CD4-positive, alpha-beta T cell treated with Interleukin-4 for 4 hours (primary cell): ENCODE data around the gene LRRC3.

ENCODE experiments used
- DNase-seq: peaks from one replicate; pipeline ENCODE4 v3.0.0-alpha.2; 2020

The LRRC3 gene

DNA sequence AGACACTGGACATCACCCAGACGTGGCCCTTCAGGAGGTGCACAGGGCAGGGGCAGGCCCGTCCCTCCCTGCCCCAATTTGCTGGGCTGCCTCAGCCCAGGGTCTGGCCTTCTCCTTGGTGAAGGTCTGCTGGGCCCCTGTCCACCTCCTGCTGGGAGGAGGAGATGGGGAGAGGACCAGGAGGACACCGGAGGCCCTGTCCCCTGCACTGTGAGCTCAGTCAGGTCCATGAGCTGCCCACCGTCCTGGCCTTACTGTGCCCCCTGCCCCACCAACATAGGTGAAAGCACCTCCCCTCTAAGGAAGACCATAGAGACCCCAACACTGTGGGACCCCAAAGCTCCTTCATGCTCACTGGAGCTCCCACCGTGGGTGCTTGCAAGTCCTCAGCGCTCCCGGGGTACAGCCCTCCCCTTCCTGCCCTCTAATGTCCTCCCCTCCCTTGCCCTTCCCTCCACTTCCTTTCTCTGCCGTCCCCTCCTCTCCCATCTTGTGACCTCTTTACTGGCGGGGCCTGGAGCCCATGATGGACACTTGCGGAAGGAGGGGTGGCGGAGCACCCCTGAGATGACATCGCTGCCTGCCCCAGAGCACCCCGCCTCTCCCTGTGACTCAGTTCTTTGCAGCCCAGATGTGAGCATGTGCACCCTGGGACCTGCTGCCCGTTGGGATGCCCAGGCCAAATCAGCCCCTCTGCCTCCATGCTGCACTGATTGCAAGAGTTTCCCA is 4.6 kb downstream of the LRRC3 start:
- DNase-seq = no peak

DNA sequence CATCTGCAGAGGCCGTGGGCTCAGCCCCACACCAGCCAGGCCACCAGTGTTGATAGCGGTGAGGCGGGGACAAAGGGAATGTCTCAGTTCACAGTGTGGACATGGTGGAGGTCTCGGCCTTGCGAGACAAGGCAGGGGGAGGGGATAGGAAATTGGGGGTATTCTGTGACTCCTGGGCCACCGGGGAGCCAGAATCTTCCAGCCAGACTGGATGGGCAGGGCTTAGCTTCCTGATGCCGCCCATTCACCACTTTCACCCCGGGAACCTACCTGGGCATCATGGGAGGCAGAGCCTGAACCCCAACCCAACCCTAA is 5.1 kb downstream of the LRRC3 start:
- DNase-seq = no peak

DNA sequence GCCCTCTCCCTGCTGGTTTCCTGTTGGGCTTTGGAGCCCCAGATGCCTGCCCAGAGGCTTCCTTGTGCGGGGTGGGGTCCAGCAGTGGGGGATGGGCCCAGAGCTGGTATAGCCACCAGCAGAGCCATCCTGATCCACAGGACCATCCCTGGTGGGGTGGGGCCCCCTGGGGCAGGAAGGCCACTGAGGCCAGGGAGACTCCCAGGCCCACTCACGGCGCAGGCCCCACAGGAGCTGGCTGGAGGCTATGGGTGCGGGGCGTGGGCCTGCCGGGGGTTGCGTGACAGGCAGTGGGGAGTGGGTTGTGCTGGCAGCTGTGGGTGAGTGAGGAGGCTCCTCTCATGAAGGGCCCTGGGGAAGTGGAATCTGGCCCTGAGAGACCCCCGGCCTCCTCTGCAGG is 5.7 kb downstream of the LRRC3 start:
- no peak for DNase-seq

DNA sequence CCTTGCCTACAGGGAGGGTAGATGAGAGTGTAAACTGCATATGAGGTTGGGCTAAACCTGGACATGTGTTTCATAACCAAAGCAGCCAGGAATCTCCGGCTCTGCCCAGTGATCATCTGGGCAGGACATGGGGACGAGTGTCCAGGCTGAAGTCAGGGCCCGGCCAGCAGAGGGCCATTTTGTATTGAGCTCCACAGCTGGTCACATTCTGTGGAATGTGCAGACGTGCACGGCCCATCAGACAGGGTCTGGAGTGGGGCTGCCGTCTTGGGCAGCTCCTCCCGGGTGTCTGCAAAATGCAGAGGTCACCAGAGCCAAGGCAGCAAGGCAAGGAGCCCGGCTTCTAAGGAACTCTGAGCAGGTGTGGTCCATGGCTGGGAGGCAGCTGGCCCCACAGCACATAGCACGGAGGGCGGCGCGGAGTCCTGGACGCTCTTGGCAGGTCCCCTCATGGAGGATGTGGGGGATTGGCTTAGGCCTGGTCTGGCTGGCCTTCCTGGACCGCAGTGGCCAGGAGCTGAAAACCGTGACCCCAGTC is 6.2 kb downstream of the LRRC3 start:
- DNase-seq = no peak

DNA sequence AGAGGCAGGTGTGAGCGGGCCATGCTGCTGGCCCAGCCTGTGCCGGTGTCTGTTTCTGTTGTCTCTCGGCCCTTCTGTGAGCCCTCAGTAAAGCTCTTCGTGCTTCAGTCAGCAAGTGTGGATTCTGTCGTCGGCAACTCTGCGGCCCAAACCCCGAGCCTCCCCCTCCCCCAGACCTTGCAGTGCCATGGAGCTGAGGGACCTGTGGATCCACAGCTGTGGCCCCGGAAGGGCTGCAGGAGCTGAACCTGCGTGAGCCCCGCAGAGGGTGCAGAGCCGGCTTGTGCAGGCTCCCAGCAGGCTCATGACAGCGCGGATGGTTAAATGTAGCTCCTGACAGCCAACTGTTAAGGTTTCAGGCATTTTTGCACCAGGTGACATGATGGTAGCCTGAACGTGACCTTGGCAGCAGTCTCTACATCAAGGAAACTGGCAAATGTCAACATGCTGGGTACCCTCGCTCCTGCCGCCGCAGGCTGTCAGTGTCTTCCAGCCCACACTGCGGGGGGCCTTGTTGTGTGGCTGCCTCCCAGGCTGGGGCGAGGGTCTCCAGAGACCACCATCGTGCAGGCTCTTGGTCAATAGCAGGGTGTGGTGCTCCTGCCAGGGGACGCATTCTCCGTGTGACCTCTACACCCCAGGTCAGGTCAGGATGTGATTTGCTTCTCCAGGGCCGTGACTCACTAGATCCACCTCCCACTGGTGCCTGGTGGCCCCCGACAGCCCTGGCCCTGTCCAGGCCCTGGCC is 7.0 kb downstream of the LRRC3 start:
- no peak for DNase-seq

DNA sequence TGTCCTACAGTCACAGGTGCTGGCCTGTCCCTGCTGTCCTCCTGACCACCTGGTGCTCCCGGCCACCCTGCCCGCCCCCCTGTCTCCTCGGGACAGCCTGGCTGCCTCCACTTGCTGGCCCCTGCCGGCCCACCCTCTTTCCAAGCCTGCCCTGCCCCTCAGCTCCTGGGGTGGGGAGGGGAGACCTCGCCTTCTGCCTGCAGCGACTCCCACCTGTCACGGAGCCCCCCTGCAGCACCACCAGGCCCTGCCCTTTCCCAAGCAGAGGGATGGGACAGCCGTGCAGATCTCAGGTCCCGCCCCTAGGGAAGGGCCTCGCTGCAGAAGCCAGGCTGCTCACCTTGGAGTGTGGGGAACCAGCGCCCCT is 7.5 kb downstream of the LRRC3 start:
- DNase-seq = no peak

DNA sequence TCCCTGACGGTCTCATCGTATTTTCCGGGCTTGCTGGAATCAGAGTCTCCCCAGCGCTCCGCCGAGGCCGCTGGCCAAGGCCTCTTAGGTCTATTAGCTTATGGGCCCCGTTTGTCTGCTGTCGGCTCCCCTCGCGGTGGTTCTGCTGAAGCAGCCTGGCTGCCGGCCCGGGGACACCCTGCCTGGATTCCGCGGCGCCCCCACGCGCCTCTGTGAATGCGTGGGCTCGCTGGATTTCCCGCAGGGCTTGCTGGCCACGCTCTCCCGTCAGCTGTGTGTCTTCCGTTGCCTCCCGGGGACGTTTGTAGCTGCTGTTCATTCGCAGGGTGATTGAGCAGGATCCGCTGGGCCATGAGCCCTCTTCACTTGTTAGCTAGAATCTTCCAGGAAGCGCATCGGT is 8.4 kb downstream of the LRRC3 start:
- DNase-seq = no peak

DNA sequence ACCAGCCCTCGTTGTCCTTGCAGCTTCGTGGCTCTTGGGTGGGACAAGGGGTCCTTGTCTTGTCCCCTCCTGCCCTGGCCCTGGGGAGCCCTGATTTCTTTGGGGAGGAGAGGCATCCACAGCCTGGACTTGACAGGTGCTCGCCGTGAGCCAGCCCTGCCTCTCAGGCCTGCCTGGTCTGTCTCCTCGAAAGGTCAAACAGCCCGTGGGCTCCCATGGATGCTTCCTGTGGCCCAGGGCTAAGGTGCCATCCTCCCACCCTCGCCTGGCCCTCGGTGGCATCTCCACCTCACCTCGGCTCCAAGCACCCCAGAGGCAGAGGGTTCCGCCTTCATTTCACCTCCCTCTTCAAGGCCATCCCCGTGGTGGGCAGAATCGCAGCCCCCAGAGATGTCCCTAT is 9.0 kb downstream of the LRRC3 start:
- no peak for DNase-seq

DNA sequence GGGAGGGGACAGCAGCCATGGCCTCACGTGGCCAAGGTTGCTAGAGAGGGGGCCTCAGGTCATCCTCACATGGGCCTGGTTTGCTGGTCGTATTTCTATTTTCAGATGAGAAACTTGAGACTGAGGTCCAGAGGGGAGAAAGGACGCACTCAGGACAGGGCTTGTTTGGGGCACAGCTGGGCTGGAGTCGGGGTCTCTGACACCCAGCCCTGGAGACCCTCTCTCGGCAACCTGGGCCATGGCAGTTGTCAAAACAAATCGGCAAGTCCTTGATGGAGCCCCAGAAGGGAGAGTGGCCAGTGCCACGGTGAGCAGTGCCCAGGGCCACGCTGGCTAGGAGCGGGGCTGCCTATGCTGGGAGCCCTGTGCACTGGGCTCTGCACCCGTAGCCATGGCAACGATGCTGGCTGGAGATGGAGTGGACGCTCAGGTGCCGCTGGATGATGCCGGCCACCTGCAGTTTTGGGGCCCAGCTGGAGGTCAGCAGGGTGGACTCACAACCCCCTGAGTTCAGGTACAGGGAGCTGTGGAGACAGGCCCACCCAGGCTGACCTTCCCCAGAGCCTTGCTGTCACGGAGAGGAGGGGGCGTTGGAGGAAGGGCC is 11.1 kb downstream of the LRRC3 start:
- no peak for DNase-seq

DNA sequence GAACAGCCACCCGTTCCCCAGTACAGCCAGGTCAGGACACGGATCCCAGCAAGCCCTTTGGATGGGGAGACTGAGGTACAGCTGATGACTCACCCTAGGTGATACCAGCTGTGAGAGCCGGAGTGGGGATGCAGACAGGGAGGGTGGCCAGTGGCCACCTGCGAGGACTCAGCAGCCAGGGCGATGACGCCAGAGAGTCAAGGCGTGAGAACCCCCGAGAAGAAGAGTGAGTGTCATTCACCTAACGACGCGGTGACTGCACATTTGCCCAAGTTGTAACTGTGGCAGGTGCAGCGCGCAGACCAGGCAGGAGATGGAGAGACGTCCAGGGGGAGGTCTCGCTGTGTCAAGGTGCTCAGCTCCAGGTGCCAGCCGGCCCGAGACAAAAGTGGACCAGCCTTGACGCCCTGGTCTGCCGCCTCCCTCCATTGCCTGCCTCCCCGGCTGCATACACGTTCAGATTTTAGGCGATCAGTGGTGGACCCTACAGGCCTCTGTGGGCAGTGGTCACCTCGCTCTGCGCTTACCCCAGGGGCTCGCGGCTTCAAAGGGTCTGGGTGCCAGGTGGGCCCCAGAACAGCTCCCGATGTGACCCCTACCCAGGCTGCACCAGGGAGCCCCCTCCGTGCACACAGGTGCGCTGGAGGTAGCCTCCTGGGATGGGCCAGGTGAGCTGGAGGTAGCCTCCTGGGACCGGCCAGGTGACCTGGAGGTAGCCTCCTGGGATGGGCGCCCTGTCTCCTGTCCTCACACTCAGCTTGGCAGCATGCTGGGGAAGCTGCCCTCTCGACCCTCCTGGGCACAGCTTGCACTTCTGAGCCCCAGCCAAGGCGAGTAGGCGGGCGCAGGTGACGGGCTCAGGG is 11.9 kb downstream of the LRRC3 start:
- no peak for DNase-seq

DNA sequence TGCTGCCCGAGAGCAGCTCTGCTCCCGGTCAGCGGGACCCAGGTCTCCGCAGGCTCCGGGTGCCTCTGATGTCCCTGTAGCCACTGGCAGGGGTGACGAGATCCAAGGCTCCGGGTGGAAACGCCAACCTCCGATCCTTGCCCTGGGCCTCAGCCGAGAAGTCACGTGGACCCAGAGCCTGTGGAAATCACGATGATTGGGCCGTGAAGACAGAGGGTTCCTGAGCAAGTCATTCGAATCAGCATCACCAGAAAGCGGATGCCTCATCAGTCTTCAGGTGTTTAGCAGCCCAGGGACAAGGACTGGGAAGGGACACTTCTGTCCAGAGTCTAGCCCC is 12.5 kb downstream of the LRRC3 start:
- DNase-seq = no peak

DNA sequence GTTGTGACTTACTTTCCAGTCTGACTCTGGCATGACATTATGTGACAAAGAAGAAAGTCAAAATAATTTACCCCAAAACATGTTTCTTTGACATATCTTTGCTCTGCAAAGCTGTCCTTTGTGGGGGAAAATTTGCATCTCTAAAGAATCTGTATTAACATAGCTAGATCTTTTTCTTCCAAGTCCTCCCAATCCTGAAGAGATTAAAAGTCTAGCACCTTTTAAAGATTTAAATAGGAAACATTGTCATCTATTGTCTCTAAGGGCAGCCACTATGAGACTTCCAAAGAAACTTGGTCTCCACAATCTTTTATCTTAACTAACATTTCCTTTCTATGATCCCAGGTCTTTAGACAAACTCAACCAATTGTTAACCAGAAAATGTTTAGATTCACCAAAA is 16.0 kb downstream of the LRRC3 start:
- DNase-seq = no peak

DNA sequence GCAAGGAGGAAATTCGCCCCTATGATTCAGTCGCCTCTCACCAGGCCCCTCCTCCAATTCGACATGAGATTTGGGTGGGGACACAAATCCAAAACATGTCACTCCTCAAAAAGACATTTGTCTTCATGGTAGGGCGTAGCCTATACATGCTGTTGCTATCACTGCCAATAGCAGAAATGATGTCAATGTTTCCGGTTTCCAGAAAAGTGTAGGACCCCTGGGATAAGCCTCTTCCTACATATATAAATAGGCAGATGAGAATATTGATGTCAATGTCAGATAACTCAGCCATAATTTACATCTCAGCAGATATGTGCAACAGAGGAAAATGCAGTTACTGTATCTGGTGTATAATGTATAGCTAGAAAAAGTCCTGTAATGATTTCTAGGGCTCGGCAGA is 16.7 kb downstream of the LRRC3 start:
- no peak for DNase-seq

DNA sequence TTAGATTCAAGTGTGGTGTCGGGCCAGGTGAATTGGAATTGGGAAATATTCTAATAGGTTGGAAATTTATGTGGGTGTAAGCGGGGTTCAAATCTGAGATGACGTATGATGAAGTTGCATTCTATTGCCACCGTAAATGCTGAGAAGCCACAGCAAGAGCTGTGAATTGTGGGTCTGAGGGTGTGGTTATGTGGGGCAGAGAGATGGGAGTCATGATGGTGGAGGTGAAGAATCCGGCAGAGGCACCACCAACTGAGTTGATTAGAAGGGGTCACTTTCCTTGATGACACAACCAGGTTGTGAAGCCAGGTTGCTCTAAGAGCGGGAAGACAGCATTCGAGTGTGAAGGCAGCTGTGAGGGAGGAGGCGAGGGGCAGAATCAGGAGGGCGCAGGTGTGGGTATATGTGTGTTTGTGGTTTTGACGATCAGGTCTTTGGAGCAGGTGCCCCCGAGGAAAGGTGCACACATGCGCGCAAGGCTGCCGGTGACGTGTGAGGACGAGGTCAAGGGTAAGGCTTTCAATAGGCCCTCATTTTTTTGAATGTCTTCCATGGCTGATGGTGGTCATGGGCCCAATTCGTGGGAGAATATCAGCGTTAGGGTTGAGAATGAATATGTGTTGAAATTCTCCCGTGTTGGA is 18.7 kb downstream of the LRRC3 start:
- DNase-seq = no peak

DNA sequence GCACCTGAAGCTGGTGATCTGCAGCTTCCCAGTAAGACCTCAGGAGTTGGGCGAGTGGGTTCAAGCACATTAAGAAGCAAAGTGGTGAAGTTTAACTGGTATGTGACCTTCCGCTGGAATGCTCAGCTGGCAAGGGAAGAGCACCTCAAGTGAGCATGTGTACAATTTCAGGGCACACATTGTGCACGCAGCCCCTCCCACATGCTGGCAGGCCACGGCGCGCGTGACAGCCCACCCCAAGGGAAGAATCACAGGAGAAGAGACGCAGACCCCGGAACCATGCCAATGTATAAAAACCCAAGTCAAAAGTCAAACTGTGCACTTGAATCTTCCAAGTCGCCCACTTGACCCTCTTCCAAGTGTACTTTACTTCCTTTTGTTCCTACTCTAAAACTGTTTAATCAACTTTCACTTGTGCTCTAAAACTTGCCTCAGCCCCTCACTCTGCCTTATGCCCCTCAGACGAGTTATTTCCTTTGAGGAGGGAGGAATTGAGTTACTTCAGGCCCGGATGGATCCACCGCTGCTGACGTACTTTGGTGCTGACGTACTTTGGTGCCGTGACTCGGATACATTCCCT is 20.0 kb downstream of the LRRC3 start:
- DNase-seq = no peak

DNA sequence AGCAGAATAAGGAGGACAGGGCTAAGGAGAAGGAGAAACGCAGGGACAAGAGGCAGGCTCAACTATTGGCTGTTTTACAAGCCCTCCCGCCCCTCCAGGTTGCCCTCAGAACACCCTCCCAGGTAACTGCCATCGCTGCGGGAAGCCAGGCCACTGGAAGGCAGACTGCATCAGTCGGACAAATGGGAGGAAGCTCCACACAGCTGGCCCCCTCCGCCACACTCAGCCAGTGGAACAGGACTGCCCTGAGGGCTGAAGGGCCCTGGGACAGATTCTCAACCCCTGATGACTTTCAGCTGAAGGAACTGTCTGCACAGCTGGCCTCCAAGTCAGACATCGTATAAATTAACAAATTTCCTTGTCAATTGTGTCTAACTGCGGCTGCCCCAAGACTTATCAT is 21.8 kb downstream of the LRRC3 start:
- DNase-seq = no peak

DNA sequence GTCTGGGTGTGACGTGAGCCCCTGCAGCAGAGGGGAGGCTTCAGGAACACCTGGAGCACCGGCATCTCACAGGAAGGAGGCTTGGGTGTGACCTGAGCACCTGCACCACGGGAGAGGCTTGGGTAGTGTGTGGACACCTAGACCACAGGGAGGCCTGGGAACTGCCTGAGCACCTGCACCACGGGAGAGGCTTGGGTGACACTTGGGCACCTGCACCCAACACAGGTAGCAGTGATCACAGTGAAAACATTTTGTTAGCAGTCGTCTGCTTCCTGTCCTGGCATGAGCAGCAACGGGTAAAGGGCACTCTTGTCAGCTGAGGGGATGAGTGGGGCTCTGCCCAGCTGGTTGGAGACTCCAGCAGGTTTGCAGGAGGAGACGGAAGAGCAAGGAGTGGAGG is 22.4 kb downstream of the LRRC3 start:
- no peak for DNase-seq

DNA sequence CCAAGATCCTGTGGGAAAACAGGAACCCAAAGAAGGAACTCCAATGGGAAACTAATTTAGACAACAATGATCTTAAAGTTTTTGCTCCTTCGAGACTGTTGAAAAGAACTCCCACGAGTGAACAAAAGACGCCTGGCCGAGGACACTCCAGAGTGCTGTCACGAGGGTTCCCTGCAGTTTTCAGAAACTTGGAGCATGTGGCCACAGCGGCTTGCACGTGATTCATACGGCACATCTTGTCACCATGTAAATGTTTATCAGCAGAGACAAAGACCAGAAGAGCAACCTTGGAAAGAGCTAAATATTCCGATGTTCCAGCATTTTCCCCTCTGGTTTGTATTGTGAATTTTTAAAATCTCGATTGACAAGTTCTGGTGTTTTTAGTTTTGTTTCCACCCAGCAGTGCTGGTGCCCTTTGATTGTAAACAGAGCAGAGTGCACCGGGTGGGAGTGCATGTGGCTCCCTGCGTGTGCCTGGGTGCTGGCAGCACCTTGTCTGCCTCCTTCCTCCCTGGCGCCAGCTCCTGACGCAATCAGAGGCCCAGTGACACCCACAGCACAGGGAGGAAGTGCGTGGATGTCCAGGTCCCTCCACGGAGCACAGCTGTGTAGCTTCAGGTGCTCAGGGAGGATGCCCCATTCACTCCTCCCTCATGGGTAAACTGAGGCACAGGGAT is 23.0 kb downstream of the LRRC3 start:
- DNase-seq = no peak

DNA sequence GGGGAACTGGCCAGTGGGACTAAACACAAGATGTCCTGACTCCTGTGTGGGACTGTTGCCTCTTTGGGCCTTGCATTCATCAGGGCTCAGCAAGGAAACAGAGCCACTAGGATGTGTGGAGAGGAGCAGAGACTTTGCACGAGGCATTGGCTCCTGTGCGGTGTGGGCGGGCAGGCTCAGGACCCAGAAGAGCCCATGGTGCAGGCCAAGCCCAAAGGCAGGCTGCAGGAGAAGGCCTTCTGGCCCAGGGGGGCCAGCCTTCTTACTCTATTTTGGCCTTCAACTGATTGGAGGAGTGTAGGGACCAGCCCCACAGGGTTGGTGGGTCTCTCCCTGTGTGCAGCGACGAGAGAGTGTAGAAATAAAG is 23.5 kb downstream of the LRRC3 start:
- no peak for DNase-seq

DNA sequence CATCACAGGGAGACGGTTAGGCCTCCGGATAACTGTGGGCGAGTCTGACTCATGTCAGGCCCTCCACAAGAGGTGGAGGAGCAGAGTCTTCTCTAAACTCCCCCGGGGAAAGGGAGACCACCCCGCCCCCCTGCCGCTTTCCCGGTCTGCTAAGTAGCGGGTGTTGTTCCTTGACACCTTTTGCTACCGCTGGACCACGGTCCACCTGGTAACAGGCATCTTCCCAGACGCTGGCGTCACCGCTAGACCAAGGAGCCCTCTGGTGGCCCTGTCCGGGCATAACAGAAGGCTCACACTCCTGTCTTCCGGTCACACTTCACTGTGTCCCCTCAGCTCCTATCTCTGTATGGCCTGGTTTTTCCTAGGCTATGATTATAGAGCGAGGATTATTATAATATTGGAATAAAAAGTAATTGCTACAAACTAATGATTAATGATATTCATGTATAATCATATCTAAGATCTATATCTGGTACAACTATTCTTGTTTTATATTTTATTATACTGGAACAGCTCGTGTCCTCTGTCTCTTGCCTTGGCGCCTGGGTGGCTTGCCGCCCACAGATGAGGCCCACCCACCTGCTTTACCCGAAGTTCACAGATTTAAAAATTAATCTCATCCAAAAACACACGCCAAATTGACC is 24.4 kb downstream of the LRRC3 start:
- peak; percentile 48 for DNase-seq
